ENCODE measurements around the gene MORN1.
"Not testable (repeated sequence)": the region's sequence is repeated elsewhere in the genome, so short reads cannot be mapped to it uniquely, and the experiment has no call there.

MORN1 gene

DNA sequence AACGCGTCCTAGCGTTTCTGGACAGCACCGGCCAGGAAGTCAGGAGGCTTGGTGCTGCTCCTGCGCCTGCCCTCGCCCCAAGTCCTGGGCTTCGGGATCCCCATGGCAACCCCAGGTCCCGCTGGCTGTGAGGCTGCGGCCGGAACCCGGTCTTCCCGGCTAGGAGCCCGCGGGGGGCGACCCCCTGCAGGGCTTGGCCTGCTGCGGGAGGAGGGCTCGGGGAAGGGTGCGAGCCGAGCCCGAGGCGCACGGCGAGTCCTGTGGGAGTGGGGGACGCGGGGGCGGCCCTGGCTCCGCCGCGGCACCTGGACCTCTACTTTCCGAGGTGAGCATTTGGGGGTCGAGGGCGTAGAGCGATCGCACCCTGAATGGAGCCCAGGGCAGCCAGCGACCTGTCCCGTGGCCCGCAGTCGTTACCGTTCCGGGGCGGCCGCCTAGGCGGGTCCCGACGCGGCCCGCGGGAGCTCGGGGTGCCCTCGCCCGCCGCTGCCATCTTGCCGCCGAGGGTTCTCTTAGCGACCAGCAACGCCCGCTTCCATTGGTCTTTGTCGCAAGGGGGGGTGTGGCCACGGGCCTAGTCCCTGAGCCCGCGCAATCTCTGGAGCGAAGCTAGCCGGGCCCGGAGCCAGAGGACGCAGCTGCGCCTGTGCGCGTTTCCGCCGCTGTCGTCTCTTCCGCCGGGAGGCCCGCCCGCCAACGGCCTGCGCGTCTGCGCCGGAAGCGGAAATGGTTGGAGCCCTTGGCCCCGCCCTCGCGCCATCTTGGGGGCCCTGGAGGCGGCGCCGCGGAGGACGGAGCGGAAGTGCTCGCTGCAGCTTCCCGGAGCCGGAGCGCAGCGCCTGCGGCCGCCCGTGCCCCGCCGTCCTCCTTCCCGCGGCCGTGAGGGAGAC is at the start of gene MORN1, which contains the start of gene RER1:
Gene MORN1, minus strand, starts transcription at position 514 of the 890 bp plus-strand sequence. Its CDS starts 21 bp downstream, at position 493.
Gene RER1, plus strand, starts transcription at position 801 of the 890 bp plus-strand sequence. CDS start 3,950 bp downstream, outside the sequence.
- peak; percentile 84 for DNase-seq

DNA sequence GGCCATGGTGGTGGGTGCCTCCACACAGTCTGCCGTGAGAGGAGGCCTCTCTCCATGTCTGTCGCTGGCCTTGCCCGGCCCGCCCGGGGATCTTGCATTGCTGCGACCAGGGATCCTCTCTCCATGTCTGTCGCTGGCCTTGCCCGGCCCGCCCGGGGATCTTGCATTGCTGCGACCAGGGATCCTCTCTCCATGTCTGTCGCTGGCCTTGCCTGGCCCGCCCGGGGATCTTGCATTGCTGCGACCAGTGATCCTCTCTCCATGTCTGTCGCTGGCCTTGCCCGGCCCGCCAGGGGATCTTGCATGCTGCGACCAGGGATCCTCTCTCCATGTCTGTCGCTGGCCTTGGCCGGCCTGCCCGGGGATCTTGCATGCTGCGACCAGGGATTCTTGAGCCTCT is 49.0 kb upstream of the MORN1 start:
- not testable (repeated sequence) for DNase-seq

DNA sequence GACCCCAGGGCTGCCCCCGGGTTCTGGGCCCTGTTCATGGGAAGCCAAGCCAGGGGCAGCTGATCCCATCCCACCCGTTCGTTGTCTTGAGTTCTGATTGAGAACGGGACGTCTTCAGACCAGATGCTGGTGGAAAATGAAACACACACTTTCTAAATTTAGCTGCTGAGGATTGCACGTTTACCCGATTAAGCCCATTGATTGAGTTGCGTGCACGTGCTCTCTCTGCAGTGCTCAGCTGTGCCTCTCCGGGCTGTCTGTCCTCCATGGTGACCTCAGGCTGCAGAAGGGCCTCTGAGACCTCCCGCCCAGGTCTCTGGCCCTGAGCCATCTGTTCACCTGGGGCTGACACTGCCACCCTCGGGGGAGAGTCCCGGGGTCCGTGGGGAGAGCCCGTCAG is 48.0 kb upstream of the MORN1 start:
- no peak for DNase-seq

DNA sequence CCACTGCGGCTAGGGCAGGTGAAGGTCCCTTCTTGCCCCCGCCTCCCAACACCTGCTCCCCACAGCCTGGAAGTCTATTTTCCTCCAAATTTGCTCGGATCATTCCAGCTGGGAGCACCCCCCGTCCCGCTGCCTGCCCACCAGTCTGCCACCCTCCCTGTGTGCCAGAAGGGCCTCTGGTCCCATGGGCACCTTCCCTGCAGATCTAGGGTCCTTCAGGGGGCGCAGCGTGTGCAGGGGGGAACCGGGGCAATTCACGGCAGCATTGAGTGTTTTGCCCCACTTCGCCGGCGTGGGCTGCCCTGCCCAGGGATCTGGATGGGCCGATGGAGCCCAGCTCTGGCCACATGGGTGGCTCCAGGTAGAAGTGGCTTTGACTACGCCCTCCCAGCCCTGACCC is 47.3 kb upstream of the MORN1 start:
- DNase-seq: no peak

DNA sequence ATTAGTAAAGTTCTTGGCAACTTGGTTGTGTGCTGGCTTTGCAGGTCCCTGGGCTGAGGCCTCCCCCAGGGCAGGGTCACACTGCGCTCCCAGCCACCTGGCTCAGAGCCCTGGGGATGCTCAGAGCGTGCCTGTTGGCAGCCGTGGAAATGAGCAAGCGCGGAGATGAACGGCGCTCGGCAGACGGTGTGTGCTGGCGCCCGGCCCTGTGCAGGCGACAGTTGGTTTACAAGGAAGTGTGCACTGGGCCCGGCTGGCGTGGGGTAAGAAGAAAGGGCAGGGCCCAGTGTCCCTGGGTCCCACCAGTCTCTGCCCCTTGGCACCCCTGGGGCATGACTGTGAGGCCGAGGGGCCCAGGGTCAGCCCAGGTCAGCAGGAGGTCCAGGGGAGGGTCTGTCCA is 46.7 kb upstream of the MORN1 start:
- no peak for DNase-seq

DNA sequence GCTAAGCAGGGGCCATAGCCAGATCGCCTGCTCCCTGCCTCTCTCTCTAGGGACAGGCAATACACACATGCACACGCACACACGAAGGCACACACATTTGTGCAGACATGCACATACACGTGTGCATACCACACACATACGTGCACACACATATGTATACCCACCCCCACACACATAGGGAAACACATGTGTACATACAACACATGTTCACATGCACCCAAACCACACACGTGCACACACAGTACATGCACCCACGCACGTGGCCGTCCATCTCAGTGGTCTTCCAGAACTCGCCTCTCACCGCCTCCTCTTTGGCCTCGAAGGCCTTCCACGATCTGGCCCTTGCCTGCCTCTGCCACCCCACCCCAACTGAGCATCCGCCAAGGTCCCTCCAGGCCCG is 46.3 kb upstream of the MORN1 start:
- no peak for DNase-seq

DNA sequence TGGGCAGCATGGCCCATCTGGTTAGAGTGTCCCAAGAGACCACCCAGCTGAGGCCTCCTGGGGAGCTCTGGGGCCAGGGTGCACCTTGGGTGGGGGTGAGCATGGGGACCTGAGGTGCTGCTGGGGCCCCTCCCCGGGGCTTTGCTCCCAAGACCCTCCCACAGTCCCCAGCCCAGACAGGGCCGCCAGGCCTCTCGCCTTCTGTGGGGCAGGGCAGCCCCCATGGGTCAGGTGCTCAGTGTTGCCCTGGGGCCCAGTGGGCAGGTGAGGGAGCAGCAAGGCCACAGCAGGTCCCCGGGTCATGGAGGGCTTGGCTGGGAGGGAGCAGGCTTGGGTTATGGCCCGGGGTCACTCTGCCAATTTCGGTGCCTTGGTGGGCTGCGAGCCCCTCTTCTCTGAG is 45.5 kb upstream of the MORN1 start:
- no peak for DNase-seq

DNA sequence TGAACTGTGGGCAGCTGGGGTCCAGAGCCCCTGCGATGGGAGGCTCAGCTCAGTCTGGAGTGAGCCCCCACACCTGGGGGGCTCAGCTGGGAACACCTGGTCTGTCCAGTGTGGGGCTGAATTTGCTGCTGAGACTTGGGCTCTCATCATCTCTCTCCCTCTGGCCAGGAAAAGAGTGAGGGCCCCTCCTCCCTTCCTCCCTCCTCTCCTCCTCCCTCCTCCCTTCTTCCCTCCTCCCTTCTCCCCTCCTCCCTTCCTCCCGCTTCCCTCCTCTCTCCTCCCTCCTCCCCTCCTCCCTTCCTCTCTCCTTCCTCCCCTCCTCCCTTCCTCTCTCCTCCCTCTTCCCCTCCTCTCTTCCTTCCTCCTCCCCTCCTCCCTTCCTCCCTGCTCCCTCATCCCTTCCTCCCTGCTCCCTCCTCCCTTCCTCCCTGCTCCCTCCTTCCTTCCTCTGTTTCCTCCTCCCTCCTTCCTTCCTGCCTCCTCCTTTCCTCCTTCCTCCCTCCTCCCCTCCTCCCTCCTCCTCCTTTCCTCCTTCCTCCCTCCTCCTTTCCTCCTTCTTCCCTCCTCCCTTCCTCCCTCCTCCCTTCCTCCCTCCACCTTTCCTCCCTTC is 44.5 kb upstream of the MORN1 start:
- DNase-seq: no peak

DNA sequence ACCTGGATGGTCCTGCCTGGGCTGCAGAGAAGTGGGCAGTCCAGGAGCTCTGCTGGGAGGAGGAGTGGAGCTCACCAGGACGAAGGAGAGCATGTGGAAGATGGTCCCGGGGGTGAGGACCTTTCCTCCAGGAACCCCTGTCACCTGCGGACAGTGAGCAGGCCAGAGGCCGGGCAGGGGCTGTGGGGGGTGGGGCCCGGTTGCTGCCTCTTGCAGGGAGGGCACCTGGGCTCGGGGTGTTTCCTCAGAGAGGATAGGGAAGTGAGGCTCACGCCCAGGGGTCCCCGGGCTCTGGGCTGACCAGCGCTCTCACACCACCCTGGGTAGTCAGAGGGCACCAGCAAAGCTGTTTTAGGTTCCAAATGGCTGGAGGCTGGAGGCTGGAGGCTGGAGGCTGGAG is 43.7 kb upstream of the MORN1 start:
- DNase-seq: no peak

DNA sequence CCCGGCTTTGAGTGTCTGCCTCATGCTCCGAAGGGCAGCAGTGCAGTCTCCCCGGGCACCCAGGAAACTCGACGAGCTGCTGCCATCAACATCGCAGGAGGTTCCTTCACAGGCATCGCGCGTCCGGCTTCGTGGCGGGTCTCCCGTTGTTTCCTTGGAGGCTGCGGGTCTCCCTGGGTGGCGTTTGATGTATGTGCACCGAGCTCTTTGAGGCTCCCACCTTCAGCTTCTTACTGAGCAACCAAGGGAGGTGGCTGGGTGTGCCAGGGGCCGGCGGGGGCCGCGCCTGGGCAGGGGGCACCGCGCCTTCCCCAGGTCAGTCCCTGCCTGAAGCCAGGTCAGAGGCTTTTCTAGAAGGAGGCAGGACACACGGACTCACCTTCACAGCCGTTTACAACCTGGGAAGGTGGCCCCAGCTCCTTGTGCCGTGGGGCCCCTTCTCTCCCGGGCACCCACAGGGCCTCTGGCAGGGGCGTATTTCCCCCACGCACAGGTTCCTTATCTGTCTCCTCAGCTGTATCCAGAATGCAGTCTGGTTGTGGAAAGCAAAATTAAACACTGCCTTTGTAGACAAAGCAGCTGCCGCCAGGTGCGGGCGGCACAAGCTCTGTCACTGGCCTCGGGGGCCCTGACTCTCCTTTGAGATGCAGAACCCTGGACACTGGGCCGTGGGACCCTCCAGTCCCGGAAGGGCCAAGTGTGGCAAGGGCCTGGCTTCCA is 42.7 kb upstream of the MORN1 start:
- no peak for DNase-seq

DNA sequence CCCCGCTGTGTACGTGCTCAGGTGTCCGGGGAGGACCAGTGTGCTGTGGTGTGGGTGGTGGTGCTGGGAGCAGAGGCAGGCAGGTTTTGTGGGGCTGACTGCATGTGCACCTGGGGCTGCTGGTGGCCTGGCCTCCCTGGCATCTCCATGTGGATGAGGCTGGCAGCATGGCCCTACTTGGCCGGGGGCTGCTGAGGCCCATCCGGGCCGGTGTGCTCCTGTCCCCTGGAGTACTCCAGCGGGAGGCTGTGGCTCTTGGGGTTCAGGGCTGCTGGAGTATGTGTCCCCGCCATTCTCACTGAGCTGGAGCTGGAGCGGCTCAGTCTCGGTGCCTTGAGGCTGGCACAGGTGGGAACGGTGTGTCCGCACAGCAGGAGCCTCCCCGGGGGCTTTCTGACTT is 41.8 kb upstream of the MORN1 start:
- DNase-seq: no peak

DNA sequence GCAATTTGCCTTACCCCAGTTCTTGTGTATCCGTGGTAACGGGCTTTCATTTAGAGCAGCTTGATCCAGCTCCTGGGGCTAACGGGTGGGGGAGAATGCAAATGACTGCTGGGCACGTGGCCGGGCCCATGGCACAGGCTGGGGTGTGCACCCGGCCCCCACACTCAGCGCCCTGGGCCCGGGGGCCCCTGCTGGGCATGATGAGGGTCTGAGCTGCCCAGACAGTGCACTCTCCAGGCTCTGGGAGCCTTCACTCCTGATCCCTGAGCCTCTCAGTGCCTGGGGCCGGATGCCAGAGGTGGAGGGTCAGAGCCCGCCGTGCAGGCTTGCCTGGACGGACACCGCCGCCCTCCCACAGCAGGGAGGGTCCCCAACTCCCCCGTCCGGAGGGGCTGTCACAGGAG is 41.1 kb upstream of the MORN1 start:
- no peak for DNase-seq

DNA sequence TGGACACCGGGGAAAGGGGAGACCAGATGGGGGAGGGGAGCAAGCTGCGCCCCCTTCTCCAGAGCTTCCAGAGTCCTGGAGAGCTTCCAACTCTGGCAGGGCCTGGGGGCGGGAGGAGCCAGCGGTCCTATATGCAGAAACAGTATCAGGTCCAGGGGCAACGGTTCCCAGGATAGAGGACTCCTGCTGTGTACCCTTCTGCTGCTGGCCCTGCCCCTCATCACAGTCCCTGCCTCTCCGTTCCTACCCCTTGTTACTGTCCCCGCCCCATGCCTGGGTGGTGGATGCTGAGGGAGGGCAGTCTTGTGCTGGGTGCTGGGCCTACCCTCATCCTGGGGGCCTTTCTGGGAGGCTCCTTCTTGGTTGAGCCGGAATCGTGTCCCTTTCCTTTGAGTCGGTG is 40.2 kb upstream of the MORN1 start:
- DNase-seq: no peak

DNA sequence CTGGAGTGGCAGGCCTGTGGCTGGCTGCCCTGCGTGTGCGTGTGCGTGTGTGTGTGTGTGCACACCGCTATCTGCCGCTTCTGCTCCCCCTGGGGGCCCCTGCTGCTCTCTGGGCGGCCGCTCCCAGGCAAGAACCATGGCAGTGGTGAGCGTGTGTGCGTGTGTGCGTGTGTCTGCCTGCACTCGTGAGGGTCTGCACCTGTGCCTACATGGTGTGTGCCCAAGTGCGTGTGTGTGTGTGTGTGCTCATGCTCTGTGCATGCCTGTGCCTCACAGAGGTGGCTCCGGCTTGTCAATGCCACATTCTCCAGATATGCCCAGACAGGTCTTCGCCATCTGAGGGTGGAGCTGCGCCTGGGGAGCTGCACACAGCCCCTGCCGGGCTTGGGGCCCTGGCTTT is 39.7 kb upstream of the MORN1 start:
- DNase-seq: no peak

DNA sequence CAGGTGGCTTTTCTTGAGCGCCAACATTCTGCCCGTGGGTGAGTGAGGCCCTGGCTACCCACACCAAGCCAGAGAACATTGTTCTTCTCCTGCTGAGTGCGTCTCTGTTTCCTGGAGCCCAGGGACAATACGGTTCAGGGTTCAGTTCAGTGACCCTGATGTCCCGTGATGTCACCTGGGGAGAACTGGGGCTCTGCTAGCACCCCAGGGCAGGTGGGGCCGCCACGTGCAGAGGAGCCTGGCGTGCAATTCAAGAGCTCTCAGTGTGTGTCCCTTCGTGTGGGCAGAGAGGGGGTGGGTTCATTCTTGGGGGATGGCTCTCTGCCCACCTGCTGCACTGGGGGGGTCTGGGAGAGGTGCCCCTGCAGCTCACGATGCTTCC is 39.2 kb upstream of the MORN1 start:
- DNase-seq: no peak

DNA sequence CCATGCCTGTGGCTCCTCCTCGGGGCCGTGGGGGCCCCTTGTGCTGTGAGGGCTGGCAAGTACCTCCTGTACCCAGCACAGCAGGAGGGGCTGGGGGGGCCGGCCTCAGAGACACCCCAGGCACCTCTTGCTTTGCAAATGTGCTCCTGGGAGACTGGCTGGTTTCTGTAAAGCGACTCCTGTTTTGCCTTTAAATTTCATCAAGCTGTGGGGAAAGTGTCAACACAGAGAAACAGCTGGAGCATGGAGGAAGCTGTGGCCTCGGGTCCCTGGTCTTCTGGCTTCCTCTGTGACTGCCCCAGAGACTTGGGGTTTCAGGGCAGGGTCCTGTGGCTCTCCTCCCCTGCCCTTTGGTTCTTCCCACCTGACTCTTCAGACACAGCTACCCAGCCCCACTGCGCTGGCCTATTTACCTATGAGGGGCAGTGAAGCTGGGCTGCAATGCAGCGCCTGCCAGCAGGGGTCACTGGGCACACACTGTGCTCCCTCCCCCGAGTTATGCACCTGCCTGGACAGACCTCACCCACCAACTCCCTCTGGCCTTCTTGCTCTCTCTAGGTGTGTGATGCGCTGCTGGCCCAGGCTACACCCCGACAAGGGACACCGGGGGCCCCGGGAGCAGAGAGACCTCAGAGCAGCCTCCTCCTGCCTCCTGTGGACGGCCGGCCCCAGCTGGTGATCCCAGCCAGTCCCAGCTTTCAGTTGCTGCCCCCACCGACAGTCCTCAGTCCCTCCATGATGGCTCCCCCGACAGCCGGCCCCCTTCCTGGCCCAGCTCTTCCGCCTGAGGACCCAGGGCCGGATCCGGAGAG is 38.6 kb upstream of the MORN1 start:
- DNase-seq: no peak

DNA sequence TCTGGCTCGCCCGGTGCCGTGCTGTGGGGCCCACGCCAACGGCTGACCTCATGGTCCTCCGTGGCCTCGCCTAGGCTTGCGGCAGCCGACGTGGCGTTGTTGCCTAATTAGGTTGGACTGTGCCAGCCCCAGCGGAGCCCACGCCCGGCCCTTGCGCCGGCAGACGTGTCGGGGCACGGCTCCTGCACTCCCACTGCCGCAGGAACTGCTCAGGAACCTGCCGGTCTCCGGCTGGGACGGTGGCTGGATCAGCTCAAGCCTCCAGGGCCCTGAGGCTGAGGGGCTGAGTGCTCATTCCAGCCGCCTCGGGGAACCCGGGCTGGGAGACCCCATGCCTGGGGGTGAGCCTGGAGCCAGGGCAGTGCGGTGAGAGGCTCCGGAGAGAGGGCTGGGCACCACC is 37.1 kb upstream of the MORN1 start:
- no peak for DNase-seq

DNA sequence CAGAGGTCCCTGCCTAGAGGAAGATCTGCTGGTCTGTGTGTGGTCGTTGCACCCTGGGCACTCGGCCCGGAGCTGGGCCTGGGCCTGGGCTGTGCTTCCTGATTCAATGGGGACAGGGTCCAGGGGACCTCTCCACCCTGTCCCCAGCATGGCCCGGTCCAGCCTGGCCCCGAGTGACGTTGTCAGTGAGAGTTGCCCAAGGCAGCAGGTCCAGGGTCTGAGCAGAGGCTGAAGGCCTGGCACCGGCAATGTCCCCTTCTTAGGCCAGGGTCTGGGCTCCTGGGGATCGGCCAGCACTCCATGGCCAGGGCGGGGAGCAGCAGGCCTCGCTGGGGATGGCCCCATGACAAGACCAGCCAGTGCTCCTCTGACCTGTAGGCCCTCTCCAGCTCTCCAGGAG is 36.6 kb upstream of the MORN1 start:
- DNase-seq: no peak

DNA sequence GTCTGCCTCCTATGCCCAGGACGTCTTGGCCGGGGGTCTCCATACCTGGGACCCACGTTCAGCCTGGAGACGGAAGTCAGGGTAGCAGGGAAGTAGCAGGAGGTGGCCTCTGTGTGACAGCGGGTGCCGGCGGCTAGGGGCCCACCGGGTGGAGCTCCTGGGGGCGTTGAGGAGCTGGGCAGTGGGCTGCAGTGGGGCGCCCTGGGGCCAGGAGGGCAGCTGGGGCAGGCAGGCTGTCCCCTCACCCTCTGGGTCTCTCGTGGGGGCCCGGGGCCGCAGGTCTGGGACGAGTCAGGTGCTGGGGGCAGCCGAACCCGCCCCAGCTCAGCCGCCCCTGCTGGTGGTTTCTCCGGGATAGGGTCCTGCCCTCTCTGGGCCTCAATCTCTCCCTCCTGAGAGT is 35.7 kb upstream of the MORN1 start:
- DNase-seq: no peak

DNA sequence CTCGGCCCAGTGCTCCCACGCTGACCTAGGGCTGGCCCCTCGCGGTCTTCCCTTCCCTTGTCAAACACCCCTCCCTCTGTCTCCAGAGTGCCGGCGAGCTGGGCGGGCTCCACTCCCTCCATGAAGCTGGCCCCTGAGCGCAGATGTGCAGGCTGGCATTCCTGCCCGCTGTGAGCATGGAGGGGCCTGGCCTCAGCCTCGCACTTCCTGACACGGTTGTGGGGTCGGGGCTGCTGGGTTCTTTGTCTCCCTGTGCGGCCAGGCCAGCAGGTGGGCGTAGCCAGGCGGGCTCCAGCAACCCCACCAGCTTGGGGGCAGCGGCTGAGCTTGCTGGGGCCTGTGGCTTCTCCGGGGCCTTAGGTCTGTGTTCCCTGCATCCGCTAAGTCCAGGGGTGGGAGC is 35.2 kb upstream of the MORN1 start:
- DNase-seq: no peak

DNA sequence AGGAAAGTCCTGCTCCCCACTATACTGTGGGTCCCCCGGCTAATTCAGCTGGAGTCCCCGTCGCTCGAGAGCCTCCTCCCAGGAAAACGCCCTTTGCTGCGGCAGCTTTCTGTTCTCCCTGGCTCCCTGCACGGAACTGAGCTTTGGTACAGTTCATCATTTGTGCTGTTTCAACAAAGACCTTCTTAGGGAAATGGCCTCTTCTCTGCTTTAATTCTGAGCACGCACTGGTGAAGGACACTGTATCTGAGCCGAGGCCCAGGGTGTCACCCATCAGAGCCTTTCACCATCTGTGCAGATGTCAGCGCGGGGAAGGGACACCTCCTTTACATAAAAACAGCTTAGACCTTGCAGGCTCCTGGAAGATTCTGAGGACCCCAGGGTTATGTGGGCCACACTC is 34.5 kb upstream of the MORN1 start:
- no peak for DNase-seq

DNA sequence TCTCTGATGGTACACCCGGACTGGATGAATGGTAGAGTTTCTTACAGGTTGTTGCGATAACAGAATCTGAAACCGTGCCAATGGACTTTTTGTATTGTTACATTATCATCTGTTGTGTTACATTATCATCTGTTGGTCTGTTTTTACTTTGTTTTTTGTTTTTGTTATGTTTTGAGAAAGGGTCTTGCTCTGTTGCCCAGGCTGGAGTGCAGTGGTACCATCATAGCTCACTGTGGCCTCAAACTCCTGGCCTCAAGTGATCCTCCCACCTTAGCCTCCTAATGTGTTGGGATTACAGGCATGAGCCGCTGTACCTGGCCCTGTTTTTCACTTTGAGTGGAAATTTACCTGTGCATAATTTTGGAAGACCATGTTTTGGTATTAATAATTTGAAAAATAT is 31.2 kb upstream of the MORN1 start:
- no peak for DNase-seq

DNA sequence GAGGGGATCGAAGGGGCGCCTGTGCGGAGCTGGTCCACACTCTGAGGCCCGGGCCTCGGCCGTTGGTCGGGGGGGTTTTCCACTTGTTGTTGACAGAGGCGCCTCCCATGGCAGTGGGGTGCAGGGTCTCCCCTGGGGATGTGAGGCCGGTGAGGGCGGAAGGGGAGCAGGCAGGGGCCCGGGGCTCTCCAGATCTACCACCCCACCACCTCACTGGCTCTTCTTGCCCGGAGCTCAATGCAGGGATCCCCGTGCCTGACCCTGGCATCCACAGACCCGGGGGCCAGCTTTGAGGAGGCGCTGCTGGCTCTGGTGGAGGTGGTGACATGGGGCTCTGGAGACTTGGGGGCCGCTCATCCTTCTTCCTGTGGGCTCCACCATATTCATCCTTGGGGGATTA is 28.1 kb upstream of the MORN1 start:
- no peak for DNase-seq

Measured in SIG-M5 (cell line).